HFF-Myc (cell line): ENCODE data around the gene CBX7.

Experiments used
- DNase-seq: peaks from one replicate; pipeline ENCODE4 v3.0.0-alpha.2; 2011; ENCODE audit warnings: low read depth; ENCODE audit errors: extremely low read depth
- H3K4me3 ChIP-seq: replicated peaks from 2 replicates; pipeline ENCODE4 v1.5.1; 2011; ENCODE audit warnings: low read depth, mild to moderate bottlenecking, control low read depth, low read length
- TF ChIP-seq, protein P1 (sequence below): IDR thresholded peaks from 2 replicates; pipeline ENCODE4 v1.5.1; 2012; ENCODE audit warnings: mild to moderate bottlenecking, low read depth, low read length, control low read depth; ENCODE audit errors: missing control alignments

The CBX7 gene

DNA sequence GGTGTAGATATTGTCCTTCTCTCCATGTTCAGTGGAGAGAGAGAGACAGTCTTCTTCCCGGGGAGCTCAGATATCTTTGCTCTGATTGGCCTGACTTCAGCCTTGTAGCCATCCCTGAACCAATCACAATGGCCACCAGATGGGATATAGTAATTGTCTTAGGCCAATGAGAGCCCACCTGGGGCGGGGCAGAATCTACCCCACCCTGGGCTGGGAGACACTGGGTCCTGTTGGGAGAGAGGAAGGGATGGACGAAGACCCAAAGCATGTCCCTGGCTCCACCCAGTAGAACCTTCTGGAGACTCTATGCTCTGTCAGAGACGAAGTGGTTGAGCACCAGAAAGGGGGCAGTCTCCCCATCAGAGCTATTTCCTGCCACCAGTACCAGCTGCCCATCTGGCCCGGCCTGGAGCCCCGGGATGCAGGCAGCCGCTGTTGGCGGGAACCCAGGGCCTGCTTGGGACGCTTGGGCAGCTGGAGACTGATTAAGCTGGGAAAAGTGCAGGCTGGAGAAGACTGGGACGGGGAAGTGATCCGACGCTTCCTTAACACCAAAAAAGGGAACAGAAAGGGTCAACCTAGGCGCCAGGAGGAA is 31.6 kb upstream of the CBX7 start:
- TF ChIP-seq, protein P1, sequence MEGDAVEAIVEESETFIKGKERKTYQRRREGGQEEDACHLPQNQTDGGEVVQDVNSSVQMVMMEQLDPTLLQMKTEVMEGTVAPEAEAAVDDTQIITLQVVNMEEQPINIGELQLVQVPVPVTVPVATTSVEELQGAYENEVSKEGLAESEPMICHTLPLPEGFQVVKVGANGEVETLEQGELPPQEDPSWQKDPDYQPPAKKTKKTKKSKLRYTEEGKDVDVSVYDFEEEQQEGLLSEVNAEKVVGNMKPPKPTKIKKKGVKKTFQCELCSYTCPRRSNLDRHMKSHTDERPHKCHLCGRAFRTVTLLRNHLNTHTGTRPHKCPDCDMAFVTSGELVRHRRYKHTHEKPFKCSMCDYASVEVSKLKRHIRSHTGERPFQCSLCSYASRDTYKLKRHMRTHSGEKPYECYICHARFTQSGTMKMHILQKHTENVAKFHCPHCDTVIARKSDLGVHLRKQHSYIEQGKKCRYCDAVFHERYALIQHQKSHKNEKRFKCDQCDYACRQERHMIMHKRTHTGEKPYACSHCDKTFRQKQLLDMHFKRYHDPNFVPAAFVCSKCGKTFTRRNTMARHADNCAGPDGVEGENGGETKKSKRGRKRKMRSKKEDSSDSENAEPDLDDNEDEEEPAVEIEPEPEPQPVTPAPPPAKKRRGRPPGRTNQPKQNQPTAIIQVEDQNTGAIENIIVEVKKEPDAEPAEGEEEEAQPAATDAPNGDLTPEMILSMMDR, result no peak
- no peak for DNase-seq
- H3K4me3 ChIP-seq, result no peak overlapping the region

- no peak for DNase-seq
- TF ChIP-seq, protein P1, result no peak
- no peak overlapping the region for H3K4me3 ChIP-seq
Observed at GRCh38 chr22:39182478-39183030, 30.1 kb upstream of the CBX7 start.

- DNase-seq, result no peak
- TF ChIP-seq, protein P1, result no peak
- H3K4me3 ChIP-seq, result no peak overlapping the region
Observed at GRCh38 chr22:39181778-39182177, 29.3 kb upstream of the CBX7 start.

- H3K4me3 ChIP-seq, result no peak overlapping the region
- TF ChIP-seq, protein P1, result no peak
- no peak for DNase-seq
Observed at GRCh38 chr22:39181356-39181755, 28.9 kb upstream of the CBX7 start.

GRCh38 chr22:39179841-39180335 is 27.4 kb upstream of the CBX7 start:
- no peak for DNase-seq
- TF ChIP-seq, protein P1, result no peak

DNA sequence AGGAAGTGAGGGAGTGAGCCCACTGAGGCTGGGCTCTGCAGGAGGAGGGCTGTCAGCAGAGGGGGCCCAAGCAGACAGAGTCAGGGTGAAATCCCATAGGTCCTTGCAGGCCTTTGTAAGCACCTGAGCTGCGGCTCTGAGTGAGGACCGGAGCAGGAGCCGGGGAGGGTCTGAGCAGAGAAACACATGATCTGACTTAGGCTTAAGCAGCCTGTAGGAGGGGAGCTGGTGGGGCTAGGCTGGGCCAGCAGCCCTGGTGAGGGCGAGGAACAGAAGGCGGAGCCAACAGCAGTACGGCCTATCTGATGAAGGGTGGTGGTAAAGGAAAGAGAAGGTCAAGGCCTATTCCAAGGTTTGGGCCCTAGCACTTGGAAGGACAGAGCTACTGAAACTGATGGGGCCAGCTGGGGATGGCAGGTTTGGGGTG is 26.9 kb upstream of the CBX7 start:
- no peak overlapping the region for H3K4me3 ChIP-seq
- no peak for DNase-seq
- TF ChIP-seq, protein P1, result no peak

More at GRCh38 chr22:39179841-39180335, 27.4 kb upstream of the CBX7 start:
- H3K4me3 ChIP-seq, result no peak overlapping the region
